GM12874 (cell line): ENCODE measurements around the gene AFAP1.

ENCODE experiments used
- CTCF ChIP-seq: IDR thresholded peaks from 2 replicates; pipeline ENCODE4 v1.5.1; 2011; ENCODE audit warnings: low read depth, mild to moderate bottlenecking, control low read depth, low read length, moderate library complexity; ENCODE audit not compliant: insufficient read depth

Gene AFAP1

GRCh38 chr4:7741946-7742806, 197.5 kb downstream of the AFAP1 start:
- no peak for TF ChIP-seq CTCF

GRCh38 chr4:7740866-7741525, 198.7 kb downstream of the AFAP1 start:
- TF ChIP-seq CTCF = no peak

- TF ChIP-seq CTCF = no peak
These were observed 199.5 kb downstream of the AFAP1 start for GRCh38 chr4:7739918-7740865.

GRCh38 chr4:7739077-7739917, 200.4 kb downstream of the AFAP1 start:
- TF ChIP-seq CTCF = no peak

- no peak for TF ChIP-seq CTCF
These were observed 201.1 kb downstream of the AFAP1 start for GRCh38 chr4:7738458-7739076.

GRCh38 chr4:7737752-7738457, 201.8 kb downstream of the AFAP1 start:
- no peak for TF ChIP-seq CTCF
